ENCODE measurements around the gene FAM219A.
"Not testable (repeated sequence)": the region's sequence is repeated elsewhere in the genome, so short reads cannot be mapped to it uniquely, and the experiment has no call there.

The FAM219A gene

DNA sequence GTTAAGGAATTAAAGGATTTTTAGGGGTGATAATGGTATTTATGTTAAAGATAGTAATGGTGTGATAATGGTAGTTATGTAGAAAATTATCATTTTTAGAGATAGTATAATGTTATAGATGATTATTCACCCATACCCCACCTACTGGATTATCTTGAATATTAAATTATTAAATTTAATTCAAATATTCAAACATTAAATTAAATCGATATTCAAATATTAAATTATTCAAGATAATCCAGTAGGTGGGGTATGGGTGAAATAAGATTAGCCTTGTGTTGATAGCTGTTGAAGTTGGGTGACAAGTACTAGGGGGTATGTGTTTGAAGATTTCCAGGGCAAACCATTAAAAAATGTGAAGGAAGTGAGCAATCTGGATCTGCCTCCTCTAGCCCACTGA lies 15.6 kb downstream of the FAM219A start:
- DNase-seq: no peak

DNA sequence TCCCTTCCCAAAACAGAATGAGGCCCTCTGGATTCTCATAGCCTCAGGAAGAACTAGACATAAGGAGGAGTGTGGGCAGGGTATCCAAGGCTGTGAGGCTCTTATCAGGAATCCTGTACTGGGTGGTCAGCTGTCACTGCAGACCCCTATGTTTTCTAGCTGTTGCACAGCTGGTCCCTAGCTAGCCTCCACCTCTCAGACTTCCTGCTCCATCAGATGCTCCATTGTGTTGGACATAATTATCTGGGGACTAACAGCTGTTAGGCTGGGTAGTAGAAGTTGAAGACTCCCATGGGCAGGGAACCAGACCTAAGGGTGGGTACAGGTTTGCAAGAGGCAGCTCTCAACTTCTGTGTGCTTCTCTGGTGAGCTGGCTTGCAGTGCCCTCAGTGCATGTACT lies 18.4 kb downstream of the FAM219A start:
- no peak for DNase-seq

DNA sequence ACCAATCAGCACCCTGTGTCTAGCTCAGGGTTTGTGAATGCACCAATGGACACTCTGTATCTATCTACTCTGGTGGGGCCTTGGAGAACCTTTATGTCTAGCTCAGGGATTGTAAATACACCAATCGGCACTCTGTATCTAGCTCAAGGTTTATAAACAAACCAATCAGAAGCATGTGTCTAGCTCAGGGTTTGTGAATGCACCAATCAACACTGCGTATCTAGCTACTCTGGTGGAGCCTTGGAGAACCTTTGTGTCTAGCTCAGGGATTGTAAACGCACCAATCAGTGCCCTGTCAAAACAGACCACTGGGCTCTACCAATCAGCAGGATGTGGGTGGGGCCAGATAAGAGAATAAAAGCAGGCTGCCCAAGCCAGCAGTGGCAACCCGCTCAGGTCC lies 19.9 kb downstream of the FAM219A start:
- not testable (repeated sequence) for DNase-seq

DNA sequence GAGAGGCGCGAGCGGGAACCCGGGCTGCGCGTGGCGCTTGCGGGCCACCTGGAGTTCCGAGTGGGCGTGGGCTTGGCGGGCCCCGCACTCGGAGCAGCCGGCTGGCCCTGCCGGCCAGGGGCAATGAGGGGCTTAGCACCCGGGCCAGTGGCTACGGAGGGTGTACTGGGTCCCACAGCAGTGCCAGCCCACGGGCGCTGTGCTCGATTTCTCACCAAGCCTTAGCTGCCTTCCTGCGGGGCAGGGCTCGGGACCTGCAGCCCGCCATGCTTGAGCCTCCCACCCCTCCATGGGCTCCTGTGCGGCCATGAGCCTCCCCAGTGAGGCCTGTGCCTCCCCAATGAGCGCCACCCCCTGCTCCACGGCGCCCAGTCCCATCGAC lies 20.5 kb downstream of the FAM219A start:
- not testable (repeated sequence) for DNase-seq

DNA sequence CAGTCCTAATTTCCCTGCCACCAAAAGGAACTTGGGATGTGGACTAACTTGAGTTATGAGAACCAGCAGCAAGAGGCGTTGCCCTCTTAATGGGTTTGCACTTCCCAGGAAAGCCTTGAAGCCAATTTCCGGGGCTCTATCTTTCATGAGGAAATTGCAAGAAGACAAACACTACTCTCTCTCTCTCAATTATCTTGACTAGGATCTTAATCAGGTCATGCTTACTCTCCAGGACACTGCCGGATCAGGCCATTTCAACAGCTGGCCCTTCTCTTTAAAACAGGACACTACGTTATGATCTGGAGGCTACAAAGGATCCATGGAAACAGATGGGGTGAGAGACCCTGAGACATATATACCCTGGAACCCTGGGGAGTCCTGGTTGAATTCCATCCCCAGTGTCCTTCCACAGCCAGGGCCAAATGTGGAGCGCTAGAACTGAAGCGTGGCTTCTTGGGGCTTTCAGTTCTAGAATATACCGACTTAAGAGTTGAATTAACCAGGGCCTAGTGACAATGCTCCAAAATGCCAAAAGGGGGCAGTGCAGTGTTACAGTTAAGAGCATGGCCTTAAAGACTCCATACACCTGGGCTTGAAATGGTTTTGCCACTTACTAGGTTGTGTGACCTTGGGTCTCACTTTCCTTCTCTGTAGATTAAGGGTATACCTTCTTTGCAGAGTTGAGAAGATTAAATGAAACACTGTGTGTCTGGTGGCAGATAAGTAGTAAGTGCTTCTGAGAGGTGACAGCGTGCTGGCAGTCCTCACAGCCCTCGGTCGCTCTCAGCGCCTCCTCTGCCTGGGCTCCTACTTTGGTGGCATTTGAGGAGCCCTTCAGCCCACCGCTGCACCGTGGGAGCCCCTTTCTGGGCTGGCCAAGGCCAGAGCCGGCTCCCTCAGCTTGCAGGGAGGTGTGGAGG lies 21.1 kb downstream of the FAM219A start:
- DNase-seq: peak; percentile 14

DNA sequence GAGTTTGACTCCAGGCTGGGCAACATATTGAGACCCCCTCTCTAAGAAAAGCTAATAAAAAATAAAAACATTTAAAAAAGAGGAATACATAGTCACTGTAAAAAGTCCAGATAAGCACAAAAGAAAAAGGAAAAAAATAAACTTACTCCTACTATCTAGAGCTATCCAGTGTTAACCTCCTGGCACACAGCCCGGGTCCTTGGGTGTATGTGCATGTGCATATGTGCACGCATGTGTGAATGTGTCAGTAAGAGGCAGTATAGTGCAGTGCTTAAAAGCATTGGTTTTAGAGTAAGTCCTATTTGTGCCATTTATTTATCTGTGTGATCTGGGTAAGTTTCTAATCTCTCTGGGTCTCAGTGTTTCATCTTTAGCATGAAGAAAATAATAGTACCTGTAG lies 26.7 kb downstream of the FAM219A start:
- DNase-seq: no peak

DNA sequence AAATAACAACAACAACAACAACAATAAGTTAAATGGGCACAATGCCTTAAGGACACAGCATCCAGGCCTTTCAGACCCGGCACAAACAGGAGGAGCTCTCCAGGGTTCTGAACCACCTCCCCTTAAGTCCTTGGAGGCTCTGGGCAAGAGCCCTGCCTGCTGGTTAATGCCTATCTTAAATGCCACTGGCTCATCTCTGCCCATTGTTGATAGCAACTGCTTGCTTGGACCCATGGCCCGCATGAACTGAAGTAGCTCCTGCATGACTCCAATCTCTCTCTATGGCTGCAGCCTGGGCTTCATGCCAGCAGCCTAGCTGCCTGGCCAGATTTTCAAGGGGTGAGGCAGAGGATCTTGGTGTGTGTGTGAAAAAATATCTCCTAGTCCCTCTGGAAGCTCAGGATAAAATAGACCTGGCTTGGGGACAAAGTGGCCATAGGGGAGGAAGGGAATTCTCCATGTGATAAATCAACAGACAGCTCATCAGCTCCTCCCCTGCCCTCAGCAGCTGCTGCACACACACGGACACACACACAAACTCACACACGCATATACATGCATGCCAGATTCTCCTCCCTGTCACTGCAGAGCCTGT lies 27.4 kb downstream of the FAM219A start:
- DNase-seq: peak; percentile 50

DNA sequence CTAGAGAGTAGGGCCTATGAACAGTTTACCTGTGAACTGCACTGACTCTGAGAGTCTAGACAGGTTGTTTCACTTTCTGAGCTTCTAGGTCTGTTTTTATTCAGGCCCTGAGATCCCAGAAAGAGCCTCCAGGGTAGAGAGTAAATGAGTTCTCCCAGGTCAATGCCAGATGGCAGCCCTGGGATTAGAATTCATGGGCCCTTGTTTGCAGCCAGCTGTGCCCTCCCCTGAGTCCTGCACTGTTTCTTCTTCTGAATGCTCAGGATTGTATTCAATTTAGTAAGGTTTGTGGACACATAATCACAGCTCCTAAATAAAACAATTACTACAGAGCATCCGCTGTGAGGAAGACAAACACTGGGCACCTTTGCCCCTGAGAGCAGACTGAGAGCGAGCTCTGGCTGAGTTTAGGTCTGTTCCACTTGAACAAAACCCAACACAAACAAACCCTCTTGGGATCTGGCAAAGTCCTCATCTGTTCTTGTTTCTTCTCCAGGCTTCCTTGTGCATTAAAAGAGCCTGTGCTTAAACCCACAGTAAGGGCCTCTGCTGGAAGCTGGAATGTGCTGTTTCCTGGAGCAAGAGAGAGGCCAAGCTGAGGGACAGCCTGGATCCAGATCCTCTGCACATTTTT lies 29.9 kb downstream of the FAM219A start:
- no peak for DNase-seq

DNA sequence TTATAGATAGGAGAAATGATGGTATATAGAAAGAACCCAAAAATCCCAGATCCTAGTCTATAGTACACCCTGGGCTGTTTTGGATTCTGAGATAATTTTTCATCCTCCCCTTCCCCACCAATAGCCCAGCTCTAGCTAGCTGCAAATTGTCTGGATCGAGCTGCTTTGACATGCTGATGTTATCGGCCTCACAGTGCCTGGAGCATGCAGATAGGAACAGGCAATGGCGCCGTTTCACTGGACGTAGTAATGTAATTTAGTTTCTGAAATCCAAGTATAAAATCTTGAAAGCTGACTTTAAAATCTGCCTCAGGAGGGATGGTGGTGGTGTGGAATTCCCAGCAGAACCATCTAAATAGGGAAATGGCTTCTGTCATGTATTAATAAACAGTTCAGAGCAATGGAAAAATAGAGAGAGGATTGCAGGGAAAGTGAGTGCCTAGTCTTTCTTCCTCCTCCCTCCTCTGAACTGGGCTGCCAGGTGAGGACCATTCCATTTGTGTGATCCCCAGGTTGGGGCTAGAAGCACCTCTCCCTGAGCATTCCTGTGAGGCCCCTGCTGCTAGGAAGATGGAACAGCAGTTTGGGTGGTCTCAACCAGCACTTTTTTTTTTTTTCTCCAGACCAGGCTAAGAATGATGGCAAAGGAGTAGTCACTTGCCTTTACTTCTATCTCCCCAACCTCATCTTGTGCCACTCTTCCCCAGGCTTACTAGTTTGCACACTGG lies 31.9 kb downstream of the FAM219A start:
- DNase-seq: no peak

DNA sequence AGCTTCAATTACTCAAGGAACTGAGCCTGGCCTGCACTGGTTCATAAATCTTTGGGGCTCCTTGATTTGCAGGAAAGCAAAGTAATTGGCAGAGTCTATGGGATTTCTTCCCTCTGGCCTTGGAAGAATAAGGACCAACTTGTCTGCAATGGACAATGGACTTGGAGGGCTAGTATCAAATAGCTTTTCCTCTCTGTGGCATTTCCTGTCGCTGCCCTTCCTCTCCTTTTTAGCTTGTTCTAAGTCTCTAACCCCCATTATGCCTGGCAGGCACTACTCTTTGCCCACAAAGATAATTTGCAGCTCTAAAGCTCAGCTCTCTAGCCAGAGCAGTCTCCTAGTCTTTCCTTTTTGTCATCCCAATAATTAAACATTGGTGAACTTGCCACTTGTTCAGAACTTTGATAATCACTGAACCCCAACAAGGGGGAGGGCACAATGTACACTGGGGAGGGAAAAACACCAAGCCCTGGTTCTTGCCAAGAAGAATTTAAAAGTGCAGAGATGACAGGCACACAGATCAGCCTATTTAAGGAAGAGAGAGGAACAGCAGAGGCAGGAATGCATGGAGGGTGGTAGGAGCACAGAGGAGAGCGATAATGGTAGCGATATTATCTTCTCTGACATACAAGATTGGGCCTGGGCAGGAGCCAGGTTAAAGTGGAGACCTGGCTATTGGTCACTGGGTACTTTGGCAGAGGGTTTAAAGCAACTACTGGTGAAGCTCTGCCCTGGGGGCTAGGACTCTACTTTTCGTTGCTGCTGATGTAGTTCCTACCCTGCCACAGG lies 38.5 kb downstream of the FAM219A start:
- no peak for DNase-seq

DNA sequence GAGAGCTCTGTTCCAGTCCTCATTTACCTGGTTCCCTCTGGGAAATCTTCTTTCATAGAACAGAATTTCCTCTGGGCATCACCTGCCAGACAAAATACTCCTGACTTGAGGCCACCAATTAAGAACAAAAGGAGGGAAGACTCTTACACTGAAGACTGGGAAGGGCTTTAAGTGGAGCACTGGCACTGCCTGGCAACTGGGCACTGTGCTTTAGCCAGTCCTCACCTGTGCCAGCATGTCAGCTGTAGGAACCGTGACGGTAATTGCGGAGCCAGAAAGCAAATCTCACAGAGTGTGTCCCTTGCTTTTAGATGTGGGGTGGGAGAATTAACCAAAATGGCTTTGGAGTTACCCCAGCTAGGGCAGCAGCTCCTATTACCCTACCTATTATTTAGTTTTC lies 40.6 kb downstream of the FAM219A start:
- DNase-seq: no peak

DNA sequence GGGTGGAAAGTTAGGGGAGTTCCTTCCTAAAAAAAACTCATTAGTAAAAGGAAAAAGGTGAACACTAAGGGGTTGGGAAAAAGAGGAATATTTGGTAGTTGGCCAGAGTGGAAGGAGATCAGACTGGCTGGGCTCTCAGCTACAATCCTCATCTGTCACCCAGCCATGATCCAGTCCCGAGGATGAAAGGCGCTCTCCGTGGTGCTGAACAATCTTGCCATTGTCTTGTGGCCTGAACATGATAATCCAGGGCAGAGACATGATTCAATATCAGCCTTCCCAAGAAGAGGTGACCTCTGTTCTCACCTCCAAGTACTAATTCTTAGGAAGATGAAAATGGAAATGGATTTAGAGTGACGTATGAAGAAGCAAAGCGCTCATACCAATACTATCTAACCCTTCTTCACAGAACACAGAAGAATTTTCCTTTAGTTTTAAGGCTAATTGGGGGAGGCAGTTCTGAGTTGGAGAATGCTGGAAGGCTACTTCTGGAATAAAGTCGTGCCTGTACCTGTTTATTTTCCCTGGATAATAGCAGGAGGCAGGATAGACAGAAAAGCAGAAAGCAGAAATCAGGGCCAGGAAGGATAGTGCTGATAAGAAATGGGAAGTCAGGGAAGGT lies 45.0 kb downstream of the FAM219A start:
- no peak for DNase-seq

DNA sequence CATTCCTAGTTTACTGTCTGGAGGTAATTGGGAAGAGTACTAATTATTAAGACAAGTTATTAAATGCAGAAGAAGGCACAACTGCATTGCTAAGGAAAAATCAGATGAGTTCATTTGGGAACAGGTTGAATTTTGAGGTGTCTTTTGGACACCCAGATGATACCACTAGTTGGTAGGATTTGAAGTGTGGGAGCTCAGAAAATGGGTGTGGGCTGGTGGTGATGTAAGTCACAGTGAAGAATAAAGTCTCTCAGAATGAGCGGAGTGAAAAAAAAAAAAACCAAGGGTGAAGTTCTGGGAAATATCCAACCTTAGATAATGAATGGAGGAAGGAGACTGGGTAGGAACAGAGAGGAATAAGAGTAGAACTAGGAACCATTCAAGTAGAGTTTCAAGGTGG lies 46.0 kb downstream of the FAM219A start:
- no peak for DNase-seq

DNA sequence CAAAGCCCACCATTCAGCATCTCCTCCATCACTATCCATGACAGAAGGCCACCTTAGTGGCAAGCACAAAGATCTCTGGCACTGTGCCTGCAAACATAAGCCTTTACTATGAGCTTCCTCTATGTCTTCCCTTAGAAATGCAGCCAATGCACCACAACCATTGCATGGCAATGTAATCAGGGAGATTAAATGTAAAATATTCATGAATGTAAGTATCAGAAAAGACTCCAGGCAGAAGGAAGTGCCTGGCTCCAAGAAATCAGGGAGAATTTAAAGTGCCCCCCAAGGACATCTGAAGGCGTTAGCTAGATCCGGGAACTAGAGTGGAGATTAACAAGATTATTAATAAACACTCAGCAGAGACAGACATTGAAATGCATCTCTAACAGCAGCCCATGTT lies 49.2 kb downstream of the FAM219A start:
- DNase-seq: no peak

DNA sequence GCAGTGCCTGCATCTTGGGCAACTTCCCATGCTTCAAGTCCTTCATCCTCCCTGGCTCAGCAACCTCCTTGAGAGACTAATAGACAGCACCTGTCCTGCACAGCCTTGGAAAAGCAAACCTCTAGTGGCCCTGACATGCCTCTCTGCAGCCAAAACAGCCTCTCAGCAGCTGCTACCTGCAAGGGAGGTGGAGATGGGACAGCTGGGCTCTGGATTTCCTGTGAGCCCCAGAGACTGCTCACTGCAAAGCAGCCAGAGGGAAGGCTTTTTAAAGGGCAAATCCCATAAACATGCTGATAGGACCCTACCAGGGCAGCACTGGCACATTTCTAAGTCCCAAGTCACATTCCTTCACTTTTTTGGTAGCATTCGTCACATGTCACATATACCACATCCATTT lies 50.2 kb downstream of the FAM219A start:
- no peak for DNase-seq

DNA sequence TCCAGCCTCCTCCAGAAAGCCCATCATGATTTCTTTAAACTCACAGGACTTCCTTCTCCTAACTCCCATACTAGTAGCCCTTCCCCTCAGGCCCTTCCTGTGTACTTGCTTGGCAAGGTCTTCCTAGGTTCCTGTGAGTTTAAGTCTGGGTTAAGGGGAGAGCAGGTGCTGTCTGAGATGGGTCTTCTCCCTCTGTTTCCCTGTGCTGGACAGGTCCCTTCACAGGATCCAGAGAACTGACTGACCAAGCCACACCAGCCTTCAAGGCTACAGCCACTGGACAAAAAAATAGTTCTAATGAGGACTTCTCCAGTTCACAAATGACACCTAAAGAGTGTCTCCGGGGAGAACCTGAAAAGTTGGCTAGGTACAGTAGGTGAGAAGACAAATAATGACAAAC lies 52.2 kb downstream of the FAM219A start:
- DNase-seq: no peak

DNA sequence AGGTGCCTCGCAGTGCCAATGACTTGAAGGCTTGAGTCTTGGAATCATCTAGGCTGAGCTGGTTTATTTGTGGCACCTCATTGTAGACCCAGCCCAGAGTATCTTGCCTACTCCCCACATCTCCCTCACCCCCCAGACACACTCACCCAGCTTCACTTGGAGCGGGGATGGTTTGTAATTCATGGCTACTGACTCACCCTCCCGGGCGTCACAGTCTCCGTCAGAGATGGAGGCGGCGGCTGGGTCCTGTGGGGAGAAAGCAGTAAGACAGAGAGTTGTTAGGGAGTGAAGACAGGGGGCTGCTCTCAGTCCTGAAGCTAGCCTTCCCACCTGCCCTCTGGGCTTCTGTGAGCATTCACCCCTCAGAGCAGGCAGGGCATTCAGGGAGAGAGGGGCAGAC lies 52.7 kb downstream of the FAM219A start:
- DNase-seq: no peak

DNA sequence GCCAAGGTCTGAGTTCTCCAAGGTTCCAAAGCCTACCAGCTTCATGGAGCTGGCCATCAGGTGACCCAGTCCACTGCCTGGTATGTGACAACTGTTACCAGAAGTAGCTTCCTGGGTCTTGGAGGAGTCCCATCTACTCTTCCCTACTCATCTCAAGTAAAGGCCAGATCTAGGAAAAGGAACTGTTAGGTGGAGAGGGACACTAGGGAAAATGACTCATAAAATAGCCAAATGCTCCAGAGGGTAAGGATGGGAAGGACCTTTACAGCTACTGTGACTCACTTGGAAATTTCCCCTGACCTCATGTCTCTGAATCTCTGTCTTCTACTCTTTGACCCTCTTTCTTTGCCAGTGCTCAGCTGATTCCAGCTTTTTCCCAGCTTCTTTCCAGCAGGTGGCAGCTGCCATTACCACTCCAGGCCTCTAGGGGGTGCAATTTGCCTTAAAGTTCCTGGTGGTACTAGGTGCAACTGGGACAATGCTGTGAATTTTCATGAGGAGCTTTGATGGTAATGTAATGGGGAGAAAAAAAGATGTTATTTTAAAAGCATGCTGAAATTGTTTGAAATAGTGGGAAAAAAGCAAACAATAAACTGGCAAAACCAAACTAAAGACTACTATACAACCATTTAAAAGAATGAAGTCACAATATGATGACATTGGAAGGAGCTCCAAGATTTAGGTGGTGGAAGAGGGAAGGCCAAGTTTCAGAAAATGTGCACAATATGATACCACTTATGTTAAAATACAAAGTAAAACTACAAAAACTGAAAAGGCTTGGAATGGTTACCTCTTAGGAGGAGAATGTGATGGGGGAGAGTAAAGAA lies 54.6 kb downstream of the FAM219A start:
- DNase-seq: peak; percentile 26

DNA sequence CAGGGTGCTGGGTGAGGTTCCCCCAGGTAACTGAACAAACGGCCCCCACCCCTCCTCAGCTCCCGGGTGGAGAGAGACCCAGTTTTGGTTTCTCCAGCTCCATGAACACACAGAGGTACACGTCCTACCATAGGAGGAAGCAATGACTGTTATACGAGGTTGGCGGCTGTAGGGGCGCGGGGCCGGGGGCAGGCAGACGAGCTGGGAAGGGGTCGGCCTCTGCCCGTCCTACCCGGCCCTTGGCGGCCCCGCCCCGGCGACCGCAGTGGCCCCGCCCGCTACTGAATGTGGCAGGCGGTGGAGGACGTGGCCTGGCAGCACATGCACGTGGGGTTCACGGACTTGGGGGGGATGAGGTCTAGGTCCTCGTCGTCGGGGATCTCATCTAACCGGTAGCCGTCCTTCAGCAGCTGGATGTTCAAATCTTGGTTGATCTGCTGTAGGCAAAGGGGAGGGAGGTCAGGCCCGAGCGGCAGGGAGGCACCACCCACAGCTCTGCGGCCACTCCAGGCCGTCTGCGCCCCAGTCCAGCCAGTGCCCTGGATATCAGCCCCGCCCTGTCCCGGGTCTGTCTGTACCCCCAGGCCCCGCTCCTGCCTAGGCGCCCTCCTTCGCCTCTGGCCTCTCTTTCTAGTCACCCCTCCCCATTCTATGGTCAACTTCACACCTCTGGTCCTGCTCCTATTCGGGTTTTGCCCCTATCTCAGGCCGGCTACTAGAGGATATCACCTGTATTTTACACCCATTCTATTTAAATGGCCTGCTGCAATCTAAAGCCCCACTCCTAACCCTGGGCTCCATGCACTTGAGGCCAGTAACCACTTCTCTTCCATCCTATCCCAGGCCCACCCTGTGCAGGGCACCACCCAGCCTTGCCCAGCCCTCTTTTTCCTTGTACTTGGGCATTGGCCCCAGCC lies 57.4 kb downstream of the FAM219A start:
- no peak for DNase-seq

DNA sequence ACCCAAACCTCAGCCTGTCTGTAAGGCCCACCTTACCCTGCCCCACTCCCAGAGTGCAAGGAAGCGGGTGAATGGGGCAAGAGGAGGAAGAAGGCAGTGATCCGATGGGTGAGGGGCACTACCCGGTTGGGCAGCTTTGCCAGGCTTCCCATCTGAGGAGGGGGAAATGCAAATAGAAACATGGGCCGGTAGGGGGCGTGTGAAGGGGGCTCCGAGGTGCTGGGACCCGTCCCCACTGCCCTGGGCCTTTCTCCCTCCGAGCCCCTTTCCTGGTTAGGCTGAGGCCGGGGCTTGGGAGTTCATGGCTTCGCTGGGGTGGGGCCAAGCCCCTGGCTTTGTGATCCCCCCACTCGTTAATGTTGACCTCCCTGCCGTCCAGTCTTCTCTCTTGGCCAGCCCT lies 58.1 kb downstream of the FAM219A start:
- DNase-seq: no peak

All from amniotic stem cell (primary cell).